HCT116 (cell line): ENCODE results near the gene IGSF9. TPM values are rescaled to one million over a fixed set of nuclear protein-coding genes. Genes with fewer than 3 reads are reported as not detected.

Experiments used
- ATAC-seq: fragments of 200-7000 bp; cut with Tn5 transposase; 2 replicates; pipeline ENCODE4 v1.9.1; 2020; ENCODE audit warnings: mild to moderate bottlenecking, moderate library complexity
- BruUV-seq: library from RNA; stranded (reverse); fragments of 400-500 nt; replicated peaks from 2 replicates; lab custom pipeline; 2021; lab: Mats Ljungman, UMichigan
- CTCF ChIA-PET: fragments of 300-600 bp; sonication (Branson Sonifier 250); formaldehyde crosslinking; loops from one replicate; lab custom pipeline; 2021; ENCODE audit warnings: antibody characterized with exemption; lab: Charles Lee
- POLR2A ChIA-PET: fragments of 300-600, 350-600 bp; sonication (Branson Sonifier 250); formaldehyde crosslinking; loops from one replicate; lab custom pipeline; 2021; ENCODE audit warnings: antibody characterized with exemption; lab: Charles Lee
- RAD21 ChIA-PET, 2 experiments: fragments of 300-600 bp; sonication (Branson Sonifier 250); formaldehyde crosslinking; loops; one replicate each; lab custom pipeline; 2023; ENCODE audit warnings: low total read pairs in 2 of 2; ENCODE audit not compliant: uncharacterized antibody in 2 of 2, unreplicated experiment in 2 of 2, low non-redundant PET in 1 of 2; lab: Charles Lee
- DNase-seq: peaks from one replicate; pipeline ENCODE4 v3.0.0-alpha.2; 2010; ENCODE audit warnings: low read depth, low spot score
- H2AFZ ChIP-seq: fragments of 200-600 bp; shearing (Covaris generic), sonication (generic); 2 replicates; pipeline ENCODE4 v1.6.1; 2017; ENCODE audit warnings: low read depth, mixed run types, mixed read lengths, antibody characterized with exemption, low read length; ENCODE audit not compliant: poor library complexity, severe bottlenecking
- H3K27ac ChIP-seq: 2 replicates; pipeline ENCODE4 v1.5.1; 2012; ENCODE audit warnings: low read depth, low read length
- H3K27me3 ChIP-seq: fragments of 200-600 bp; sonication (generic); 2 replicates; pipeline ENCODE4 v1.6.1; 2016; ENCODE audit warnings: mixed run types, low read length, mixed read lengths; ENCODE audit not compliant: insufficient read depth
- H3K36me3 ChIP-seq, 2 experiments: fragments of 200-500 bp in 1 of 2; fragments of 200-600 bp in 1 of 2; sonication (Bioruptor generic) in 1 of 2; sonication (generic) in 1 of 2; 2 replicates each; pipeline versions ENCODE4 v1.5.1 to v1.6.1; 2014 to 2016; ENCODE audit warnings: low read length in 2 of 2, inconsistent platforms in 1 of 2, mixed read lengths in 1 of 2, mixed run types in 1 of 2; ENCODE audit not compliant: insufficient read depth in 2 of 2, control insufficient read depth in 1 of 2
- H3K4me1 ChIP-seq, 2 experiments: fragments of 200-600 bp in 1 of 2; sonication (generic) in 1 of 2; 2 replicates each; pipeline versions ENCODE4 v1.5.1 to v1.6.1; 2012 to 2017; ENCODE audit warnings: low read length in 2 of 2, inconsistent platforms in 1 of 2, mild to moderate bottlenecking in 1 of 2, mixed read lengths in 1 of 2, mixed run types in 1 of 2, moderate library complexity in 1 of 2; ENCODE audit not compliant: insufficient read depth in 2 of 2, control insufficient read depth in 1 of 2
- H3K4me2 ChIP-seq: fragments of 200-600 bp; sonication (generic); 2 replicates; pipeline ENCODE4 v1.6.1; 2017; ENCODE audit warnings: mixed run types, low read length, mixed read lengths
- H3K4me3 ChIP-seq, 2 experiments: fragments of 200-600 bp in 1 of 2; sonication (generic) in 1 of 2; replicated peaks in 1 of 2; 2 replicates each; pipeline ENCODE4 v1.5.1; 2011 to 2016; ENCODE audit warnings: low read length in 2 of 2, control low read depth in 1 of 2, low read depth in 1 of 2, mild to moderate bottlenecking in 1 of 2, mixed read lengths in 1 of 2, mixed run types in 1 of 2
- H3K79me2 ChIP-seq: fragments of 200-600 bp; sonication (generic); 2 replicates; pipeline ENCODE4 v1.6.1; 2017; ENCODE audit warnings: mild to moderate bottlenecking, mixed run types, low read length, moderate library complexity, mixed read lengths; ENCODE audit not compliant: insufficient read depth
- H3K9ac ChIP-seq: fragments of 200-600 bp; sonication (generic); 2 replicates; pipeline ENCODE4 v1.6.1; 2016; ENCODE audit warnings: low read length, mixed read lengths
- H3K9me2 ChIP-seq: fragments of 200-600 bp; sonication (generic), shearing (Covaris generic); 2 replicates; pipeline ENCODE4 v1.6.1; 2017; ENCODE audit warnings: mixed run types, mild to moderate bottlenecking, moderate library complexity; ENCODE audit not compliant: insufficient read depth
- H3K9me3 ChIP-seq, 2 experiments: fragments of 200-500 bp in 1 of 2; fragments of 200-600 bp in 1 of 2; sonication (Bioruptor generic) in 1 of 2; sonication (generic) in 1 of 2; 2 replicates each; pipeline ENCODE4 v1.6.1; 2014 to 2017; ENCODE audit warnings: low read length in 2 of 2, mixed read lengths in 2 of 2, inconsistent platforms in 1 of 2, low read depth in 1 of 2, mild to moderate bottlenecking in 1 of 2, mixed run types in 1 of 2, moderate library complexity in 1 of 2; ENCODE audit not compliant: control insufficient read depth in 1 of 2, insufficient read depth in 1 of 2
- H4K20me1 ChIP-seq: fragments of 200-600 bp; sonication (generic), shearing (Covaris generic); 2 replicates; pipeline ENCODE4 v1.6.1; 2017; ENCODE audit warnings: mixed run types, mild to moderate bottlenecking, moderate library complexity; ENCODE audit not compliant: insufficient read depth
- ATF3 ChIP-seq: IDR thresholded peaks from 2 replicates; pipeline ENCODE4 v1.6.1; 2012
- CBX3 ChIP-seq: IDR thresholded peaks from 2 replicates; pipeline ENCODE4 v1.6.1; 2012; ENCODE audit warnings: low read depth
- CEBPB ChIP-seq: IDR thresholded peaks from 2 replicates; pipeline ENCODE4 v1.6.1; 2012; ENCODE audit warnings: low read depth
- CTCF ChIP-seq, 3 experiments: fragments of 200-600 bp in 1 of 3; sonication (generic) in 1 of 3; IDR thresholded peaks in 2 of 3; conservative IDR thresholded peaks in 1 of 3; 2 replicates each; pipeline ENCODE4 v1.5.1; 2012 to 2017; ENCODE audit warnings: low read depth in 2 of 3, low read length in 2 of 3, antibody characterized with exemption in 1 of 3, borderline replicate concordance in 1 of 3, control low read depth in 1 of 3, mild to moderate bottlenecking in 1 of 3, mixed read lengths in 1 of 3, mixed run types in 1 of 3, moderate library complexity in 1 of 3; ENCODE audit not compliant: insufficient read depth in 1 of 3
- EGR1 ChIP-seq: IDR thresholded peaks from 2 replicates; pipeline ENCODE4 v1.6.1; 2012; ENCODE audit warnings: low read depth
- ELF1 ChIP-seq: IDR thresholded peaks from 2 replicates; pipeline ENCODE4 v1.6.1; 2012; ENCODE audit warnings: low read depth, borderline replicate concordance
- EZH2phosphoT487 ChIP-seq: fragments of 200-600 bp; IDR thresholded peaks from 2 replicates; pipeline ENCODE4 v1.6.1; 2018; ENCODE audit warnings: antibody characterized with exemption, borderline replicate concordance
- FOSL1 ChIP-seq: IDR thresholded peaks from 2 replicates; pipeline ENCODE4 v1.6.1; 2012; ENCODE audit warnings: low read depth
- POLR2AphosphoS5 ChIP-seq: IDR thresholded peaks from 2 replicates; pipeline ENCODE4 v1.6.1; 2011; ENCODE audit warnings: mild to moderate bottlenecking, low read depth, low read length, moderate library complexity
- RAD21 ChIP-seq: IDR thresholded peaks from 2 replicates; pipeline ENCODE4 v1.6.1; 2012; ENCODE audit warnings: low read depth, mild to moderate bottlenecking
- SRF ChIP-seq: IDR thresholded peaks from 2 replicates; pipeline ENCODE4 v1.6.1; 2012; ENCODE audit warnings: low read depth
- ZBTB33 ChIP-seq: IDR thresholded peaks from 2 replicates; pipeline ENCODE4 v1.6.1; 2011; ENCODE audit warnings: mild to moderate bottlenecking, low read length, moderate library complexity; ENCODE audit not compliant: insufficient replicate concordance; ENCODE audit errors: extremely low read depth
- ZNF274 ChIP-seq: fragments of 200-500 bp; sonication (Bioruptor generic); IDR thresholded peaks from 2 replicates; pipeline ENCODE4 v1.6.1; 2014; ENCODE audit warnings: mild to moderate bottlenecking, low read depth, low read length, inconsistent platforms
- intact Hi-C: fragments of 100-400 bp; cut with micrococcal nuclease; formaldehyde crosslinking; loops from 2 replicates; pipeline ENCODE4 v1.10.0; 2022
- total RNA-seq: library from RNA; stranded (reverse); gene quantifications from one replicate; pipeline ENCODE4 v1.2.1, GENCODE V29; 2021; ENCODE audit not compliant: unreplicated experiment

IGSF9 gene
- total RNA-seq, 1 experiment from 2014 or later, result 10.3 TPM

GRCh38 chr1:159916242-159917051 lies 29.0 kb downstream of the IGSF9 start:
- BruUV-seq, result no TSS peak
- peaks cover 7 to 14% of the 10 kb centered on the region in 2 experiments; a peak in 2 of 4 replicates for H3K36me3 ChIP-seq

DNA sequence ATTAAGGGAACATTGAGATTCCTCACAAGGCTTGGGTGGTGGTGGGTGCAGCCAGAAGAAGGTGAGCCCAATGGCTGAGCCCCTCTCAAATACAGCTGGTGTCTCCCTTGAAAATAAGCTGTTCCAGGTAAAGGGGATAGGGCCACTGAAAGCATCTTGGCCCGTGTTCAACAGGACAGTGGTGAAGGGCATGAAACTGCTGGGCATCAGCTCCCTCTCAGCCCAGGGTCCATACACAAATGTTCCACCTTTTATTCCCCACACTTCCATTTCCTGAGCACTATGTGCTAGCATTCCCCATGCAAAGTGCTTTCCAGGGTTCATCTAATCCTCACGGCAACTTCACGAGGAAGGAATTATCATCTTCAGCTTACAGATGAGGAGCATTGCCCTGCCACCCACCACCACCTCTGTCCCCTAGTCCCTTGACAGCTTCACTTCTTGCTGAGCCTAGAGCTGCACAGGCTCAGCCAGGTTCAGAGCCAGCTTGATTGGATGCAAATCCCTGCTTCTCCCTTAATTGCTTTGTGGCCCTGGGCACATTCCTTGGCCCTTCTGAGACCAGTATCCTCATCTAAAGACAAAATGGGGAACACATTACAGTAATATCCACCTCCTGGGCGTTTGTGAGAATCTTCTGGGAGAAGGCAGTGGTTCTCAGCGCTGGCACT lies 29.7 kb downstream of the IGSF9 start:
- no peak overlapping the region for H3K9ac ChIP-seq
- intact Hi-C loops, result no loop called here
- H3K36me3 ChIP-seq, result peaks cover 7 to 14% of the 10 kb centered on the region in 2 experiments; a peak in 2 of 4 replicates
- no peak overlapping the region for H3K4me3 ChIP-seq
- H2AFZ ChIP-seq, result no peak overlapping the region
- BruUV-seq, result no TSS peak
- ChIA-PET CTCF (interaction anchor here (0.9 to 3.3 kb wide), 2 partner anchors 91 to 116 kb away, joined by 3 to 13 read pairs; no protein-coding TSS in a partner anchor), POLR2A (interaction anchor here (1.8 to 2.2 kb wide), 2 partner anchors 9 to 15 kb away, joined by 7 to 8 read pairs; partner anchors contain the start of genes CFAP45 and TAGLN2), RAD21 (no interaction called here)
- H3K9me3 ChIP-seq, result no peaks in the 10 kb centered on the region
- no peaks in the 10 kb centered on the region for H3K27me3 ChIP-seq
- ATAC-seq (no peak), DNase-seq (no peak)
- H3K9me2 ChIP-seq, result no peaks in the 10 kb centered on the region
- H3K4me2 ChIP-seq, result no peak overlapping the region
- H4K20me1 ChIP-seq, result no peaks in the 10 kb centered on the region
- peaks cover 22 to 50% of the 10 kb centered on the region in 2 experiments for H3K4me1 ChIP-seq
- H3K79me2 ChIP-seq, result peaks cover under 1% of the 10 kb centered on the region; the same call in 1 of the 2 replicates
- H3K27ac ChIP-seq, result no peak overlapping the region
- TF ChIP-seq SRF (no peak), ELF1 (no peak), ZBTB33 (no peak), CBX3 (no peak), RAD21 (no peak), EZH2phosphoT487 (no peak), CTCF (IDR thresholded peaks at IDR 0.05 in 2 of 3, conservative IDR thresholded peaks at IDR 0.05 in 1 of 3; ENCODE audit: borderline replicate concordance in 1 of 3, insufficient read depth in 1 of 3, low read depth in 2 of 3, low read length in 2 of 3) (no peak), FOSL1 (no peak), EGR1 (no peak), POLR2AphosphoS5 (no peak), ATF3 (no peak), CEBPB (no peak)
- TF ChIP-seq, all 23 proteins: peak for 0

More at GRCh38 chr1:159916242-159917051, 29.0 kb downstream of the IGSF9 start:
- Histone ChIP-seq H3K9me2 (no peaks in the 10 kb centered on the region), H3K4me3 (no peak overlapping the region), H3K79me2 (peaks cover 7% of the 10 kb centered on the region; the same call in 1 of the 2 replicates), H3K4me2 (no peak overlapping the region), H3K9ac (no peak overlapping the region), H3K9me3 (no peaks in the 10 kb centered on the region), H3K27me3 (no peaks in the 10 kb centered on the region), H2AFZ (no peak overlapping the region), H3K4me1 (peaks cover 21 to 45% of the 10 kb centered on the region in 2 experiments), H4K20me1 (no peaks in the 10 kb centered on the region), H3K27ac (no peak overlapping the region)
- DNase-seq, result no peak
- POLR2A ChIA-PET, result interaction anchor here (1.8 to 2.2 kb wide), 2 partner anchors 9 to 16 kb away, joined by 7 to 8 read pairs; partner anchors contain the start of genes CFAP45 and TAGLN2
- RAD21 ChIA-PET, result no interaction called here
- CTCF ChIA-PET, result interaction anchor here (0.9 to 3.3 kb wide), 2 partner anchors 91 to 117 kb away, joined by 3 to 13 read pairs; no protein-coding TSS in a partner anchor
- no peak for ATAC-seq
- intact Hi-C loops, result no loop called here
- TF ChIP-seq EGR1 (no peak), ZNF274 (no peak)
